ENCODE data around the gene PPP1R14C. TPM values are rescaled to one million over a fixed set of nuclear protein-coding genes. Genes with fewer than 3 reads are reported as not detected.
A peak's percentile ranks its signal among the peaks of the same experiment; 100 is the strongest.
"Not testable (repeated sequence)": the region's sequence is repeated elsewhere in the genome, so short reads cannot be mapped to it uniquely, and the experiment has no call there.

Gene PPP1R14C
- 10.8 TPM for total RNA-seq (ENCODE audit: insufficient read depth, low replicate concordance)

DNA sequence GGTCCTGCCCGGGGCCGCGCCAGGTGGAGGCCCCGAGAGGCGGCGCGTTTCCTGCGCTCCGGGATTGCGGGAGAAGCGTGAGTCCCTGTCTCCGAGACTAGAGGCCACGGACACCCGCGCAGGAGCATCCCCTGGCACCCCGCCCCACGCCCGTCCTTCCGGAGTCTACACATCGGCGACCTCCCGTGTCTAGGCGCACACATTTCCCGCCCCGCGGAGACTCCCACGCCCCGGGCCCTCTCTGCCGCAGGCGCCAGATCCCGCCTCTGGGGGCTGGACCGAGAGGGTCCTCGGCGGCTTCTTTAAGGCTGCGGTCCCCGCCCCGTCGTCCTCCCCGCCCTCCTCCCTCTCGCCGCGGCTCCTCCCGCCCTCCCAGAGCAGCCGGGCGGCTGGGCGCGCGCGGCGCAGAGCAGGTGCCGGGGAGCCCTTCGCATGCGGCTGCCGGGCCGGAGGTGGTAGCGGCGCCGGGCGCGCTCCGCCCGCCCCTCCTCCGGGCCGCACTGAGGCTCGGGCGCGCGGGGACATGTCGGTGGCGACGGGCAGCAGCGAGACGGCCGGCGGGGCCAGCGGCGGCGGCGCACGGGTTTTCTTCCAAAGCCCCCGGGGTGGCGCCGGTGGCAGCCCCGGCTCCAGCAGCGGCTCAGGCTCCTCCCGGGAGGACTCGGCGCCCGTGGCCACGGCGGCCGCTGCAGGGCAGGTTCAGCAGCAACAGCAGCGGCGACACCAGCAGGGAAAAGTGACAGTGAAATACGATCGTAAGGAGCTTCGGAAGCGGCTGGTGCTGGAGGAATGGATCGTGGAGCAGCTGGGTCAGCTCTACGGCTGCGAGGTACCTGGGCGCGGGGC, at the start of gene PPP1R14C:
TSS of gene PPP1R14C (plus strand) at position 375 of the 846 bp plus-strand sequence. CDS start at position 524, 149 bp downstream.
- peak; percentile 41 for DNase-seq (ENCODE audit: low spot score)

GRCh38 chr6:150093397-150093796, 49.4 kb upstream of the PPP1R14C start:
- no peak for DNase-seq (ENCODE audit: low spot score)

- DNase-seq (ENCODE audit: low spot score), result no peak
Observed at GRCh38 chr6:150098155-150098554, 44.7 kb upstream of the PPP1R14C start.

GRCh38 chr6:150099546-150099945, 43.3 kb upstream of the PPP1R14C start:
- no peak for DNase-seq (ENCODE audit: low spot score)

GRCh38 chr6:150099953-150100352, 42.9 kb upstream of the PPP1R14C start:
- no peak for DNase-seq (ENCODE audit: low spot score)

GRCh38 chr6:150100745-150101144, 42.1 kb upstream of the PPP1R14C start:
- no peak for DNase-seq (ENCODE audit: low spot score)

- no peak for DNase-seq (ENCODE audit: low spot score)
Observed at GRCh38 chr6:150102750-150103270, 40.0 kb upstream of the PPP1R14C start.

DNA sequence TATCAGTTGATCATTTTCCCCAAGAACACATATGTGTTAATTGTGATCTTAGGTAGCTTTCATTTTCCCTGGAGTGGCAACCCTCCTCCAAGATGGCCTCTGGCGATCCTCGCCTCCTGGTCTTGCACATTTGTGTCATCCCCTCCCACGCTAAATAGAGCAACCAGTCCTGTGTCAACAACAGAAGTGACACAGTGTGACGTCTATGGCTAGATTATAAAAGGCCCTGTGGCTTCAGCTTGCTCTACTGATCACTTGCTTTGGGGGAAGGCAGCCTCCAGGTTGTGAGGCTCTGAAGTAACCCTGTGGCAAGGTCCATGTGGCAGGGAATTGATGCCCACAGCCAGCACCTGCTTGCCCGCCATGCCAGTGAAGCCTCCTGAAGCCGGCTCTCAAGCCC, 30.6 kb upstream of the PPP1R14C start:
- no peak for DNase-seq (ENCODE audit: low spot score)

- DNase-seq (ENCODE audit: low spot score), result no peak
Observed at GRCh38 chr6:150115769-150116168, 27.1 kb upstream of the PPP1R14C start.

GRCh38 chr6:150116200-150116800, 26.5 kb upstream of the PPP1R14C start:
- DNase-seq (ENCODE audit: low spot score), result no peak

GRCh38 chr6:150118203-150118602, 24.6 kb upstream of the PPP1R14C start:
- no peak for DNase-seq (ENCODE audit: low spot score)

DNA sequence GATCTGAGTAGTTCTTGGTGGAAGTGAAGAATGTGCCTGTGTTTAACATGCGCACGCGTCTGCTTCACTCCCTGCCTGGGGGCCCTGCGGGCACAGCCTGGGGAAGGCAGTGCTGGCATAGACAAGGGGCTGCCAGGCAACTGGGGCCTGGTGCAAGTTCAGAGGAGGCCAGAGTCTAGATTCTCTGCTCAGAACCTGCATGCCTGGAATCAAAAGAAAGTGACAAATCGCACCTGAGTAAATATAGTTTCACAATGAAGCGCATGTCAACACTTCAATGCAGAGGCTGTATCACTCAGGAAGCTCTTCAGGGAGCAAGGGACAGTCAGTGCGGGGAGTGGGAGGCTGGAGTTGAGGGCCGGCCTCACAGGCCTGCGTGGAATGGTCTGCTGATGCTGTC, 24.2 kb upstream of the PPP1R14C start:
- no peak for DNase-seq (ENCODE audit: low spot score)

GRCh38 chr6:150119173-150119572, 23.7 kb upstream of the PPP1R14C start:
- peak; percentile 56 for DNase-seq (ENCODE audit: low spot score)

GRCh38 chr6:150123645-150124044, 19.2 kb upstream of the PPP1R14C start:
- no peak for DNase-seq (ENCODE audit: low spot score)

DNA sequence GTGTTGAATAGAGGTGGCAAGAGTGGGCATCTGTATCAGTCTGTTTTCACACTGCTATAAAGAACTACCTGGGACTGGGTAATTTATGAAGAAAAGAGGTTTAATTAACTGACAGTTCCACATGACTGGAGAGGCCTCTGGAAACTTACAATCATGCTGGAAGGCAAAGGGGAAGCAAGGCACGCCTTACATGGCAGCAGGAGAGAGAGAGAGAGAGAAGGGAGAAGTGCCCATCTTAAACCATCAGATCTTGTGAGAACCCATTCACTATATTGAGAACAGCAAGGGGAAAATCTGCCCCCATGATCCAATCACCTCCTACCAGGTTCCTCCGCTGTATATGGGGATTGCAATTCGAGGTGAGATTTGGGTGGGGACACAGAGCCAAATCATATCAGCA, 18.6 kb upstream of the PPP1R14C start:
- no peak for DNase-seq (ENCODE audit: low spot score)

DNA sequence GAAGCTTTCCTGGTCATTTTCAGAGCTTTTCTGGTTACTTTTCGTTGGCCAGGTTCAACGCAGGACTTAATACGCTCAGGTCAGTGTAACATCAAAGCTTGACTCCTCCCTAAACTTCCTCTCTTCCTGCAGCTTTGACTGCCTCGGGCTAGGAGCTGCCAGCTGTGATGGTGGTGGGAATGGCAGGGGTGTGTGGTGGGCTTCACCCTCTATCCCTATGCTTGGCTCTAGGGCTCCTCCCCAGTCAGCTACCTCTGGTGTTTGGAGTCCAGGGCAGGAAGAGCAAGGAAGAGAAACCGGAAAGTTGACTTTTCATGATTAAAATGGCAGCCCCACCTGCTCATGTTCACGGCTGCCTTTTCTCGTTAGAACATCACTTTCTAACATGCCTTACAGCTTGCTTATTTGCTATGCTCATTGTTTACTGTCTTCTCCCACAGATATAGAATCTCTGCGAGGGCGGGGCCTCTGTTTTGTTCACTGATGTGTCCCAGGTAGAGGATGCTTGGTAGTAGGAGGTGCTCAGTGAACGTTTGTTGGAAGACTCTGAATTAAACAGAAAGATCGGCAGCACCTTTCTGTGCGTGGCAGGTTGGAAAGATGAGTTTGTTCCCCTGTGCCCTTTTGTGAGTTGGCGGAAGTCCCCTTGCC, 16.1 kb upstream of the PPP1R14C start:
- no peak for DNase-seq (ENCODE audit: low spot score)

GRCh38 chr6:150128425-150128824, 14.4 kb upstream of the PPP1R14C start:
- no peak for DNase-seq (ENCODE audit: low spot score)

- DNase-seq (ENCODE audit: low spot score), result no peak
Observed at GRCh38 chr6:150129616-150130505, 13.0 kb upstream of the PPP1R14C start.

DNA sequence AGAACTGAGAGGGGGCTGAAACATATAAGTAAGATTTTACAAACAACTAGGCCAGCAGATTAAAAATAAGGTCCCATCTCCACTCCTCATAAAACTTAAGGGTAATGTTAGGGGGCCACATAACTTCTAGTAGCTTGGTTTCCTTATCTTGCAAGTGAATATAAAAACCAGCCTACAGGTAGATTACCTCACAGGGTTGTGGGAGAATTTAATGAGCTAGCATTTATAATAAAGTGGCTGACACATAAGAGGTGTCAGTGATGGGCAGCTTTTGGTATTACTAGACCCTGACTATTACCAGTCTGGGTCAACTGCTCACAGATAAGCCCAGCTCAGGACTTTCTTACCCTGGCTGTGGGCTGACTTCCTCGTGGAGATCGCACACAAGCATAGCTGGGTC, 9.2 kb upstream of the PPP1R14C start:
- no peak for DNase-seq (ENCODE audit: low spot score)

GRCh38 chr6:150134280-150134920, 8.4 kb upstream of the PPP1R14C start:
- no peak for DNase-seq (ENCODE audit: low spot score)

DNA sequence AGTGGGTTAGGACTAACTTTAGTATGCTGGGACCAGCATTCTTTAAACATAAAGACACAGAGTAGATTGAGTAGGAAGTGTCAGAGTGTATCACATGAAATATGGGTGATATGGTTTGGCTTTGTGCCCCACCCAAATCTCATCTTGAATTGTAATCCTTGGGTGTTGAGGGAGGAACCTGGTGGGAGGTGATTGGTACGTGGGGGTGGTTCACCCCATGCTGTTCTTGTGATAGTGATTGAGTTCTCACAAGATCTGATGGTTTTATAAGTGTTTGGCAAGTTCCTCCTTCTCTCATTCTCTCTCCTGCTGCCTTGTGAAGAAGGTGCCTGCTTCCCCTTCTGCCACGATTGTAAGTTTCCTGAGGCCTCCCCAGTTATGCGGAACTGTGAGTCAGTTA, 5.1 kb upstream of the PPP1R14C start:
- DNase-seq (ENCODE audit: low spot score), result not testable (repeated sequence)

Data from umbilical cord (tissue), 2 donors.